Rectal smooth muscle tissue (tissue), 1 donor: ENCODE results near the gene ACTG1.

Experiments used
- H3K27ac ChIP-seq: one replicate; pipeline ENCODE4 v1.7.0; 2013; ENCODE audit warnings: low read depth, low read length, inconsistent platforms
- H3K27me3 ChIP-seq: one replicate; pipeline ENCODE4 v1.7.0; 2013; ENCODE audit warnings: low read length; ENCODE audit not compliant: control insufficient read depth, insufficient read depth
- H3K36me3 ChIP-seq: one replicate; pipeline ENCODE4 v1.7.0; 2013; ENCODE audit warnings: low read length; ENCODE audit not compliant: control insufficient read depth, insufficient read depth
- H3K4me1 ChIP-seq: one replicate; pipeline ENCODE4 v1.7.0; 2013; ENCODE audit warnings: low read length; ENCODE audit not compliant: control insufficient read depth, insufficient read depth
- H3K4me3 ChIP-seq: one replicate; pipeline ENCODE4 v1.7.0; 2013; ENCODE audit warnings: low read length
- H3K9ac ChIP-seq: one replicate; pipeline ENCODE4 v1.7.0; 2013; ENCODE audit warnings: low read length

Gene ACTG1

GRCh38 chr17:81491761-81492160 is 20.8 kb downstream of the ACTG1 start:
- Histone ChIP-seq H3K4me1 (no peaks in the 10 kb centered on the region), H3K36me3 (no peaks in the 10 kb centered on the region), H3K4me3 (no peak overlapping the region), H3K27me3 (no peaks in the 10 kb centered on the region), H3K27ac (no peak overlapping the region), H3K9ac (no peak overlapping the region)

- no peaks in the 10 kb centered on the region for H3K4me1 ChIP-seq
- no peaks in the 10 kb centered on the region for H3K36me3 ChIP-seq
- H3K4me3 ChIP-seq = no peak overlapping the region
- no peak overlapping the region for H3K9ac ChIP-seq
- H3K27ac ChIP-seq = no peak overlapping the region
- no peaks in the 10 kb centered on the region for H3K27me3 ChIP-seq
Observed at GRCh38 chr17:81491181-81491581, 21.4 kb downstream of the ACTG1 start.

GRCh38 chr17:81489998-81490992 is 22.3 kb downstream of the ACTG1 start:
- Histone ChIP-seq H3K27ac (no peak overlapping the region), H3K9ac (no peak overlapping the region), H3K27me3 (no peaks in the 10 kb centered on the region), H3K4me1 (no peaks in the 10 kb centered on the region), H3K36me3 (no peaks in the 10 kb centered on the region), H3K4me3 (no peak overlapping the region)

GRCh38 chr17:81489012-81489997 is 23.3 kb downstream of the ACTG1 start:
- Histone ChIP-seq H3K27ac (no peak overlapping the region), H3K4me3 (no peak overlapping the region), H3K4me1 (no peaks in the 10 kb centered on the region), H3K36me3 (no peaks in the 10 kb centered on the region), H3K27me3 (no peaks in the 10 kb centered on the region), H3K9ac (no peak overlapping the region)

- Histone ChIP-seq H3K36me3 (no peaks in the 10 kb centered on the region), H3K4me3 (peak overlapping the region; percentile 73), H3K9ac (peak overlapping the region; percentile 75), H3K4me1 (peaks cover 2% of the 10 kb centered on the region), H3K27me3 (no peaks in the 10 kb centered on the region), H3K27ac (peak overlapping the region; percentile 86)
Observed at GRCh38 chr17:81488276-81488860, 24.2 kb downstream of the ACTG1 start.

- Histone ChIP-seq H3K36me3 (no peaks in the 10 kb centered on the region), H3K9ac (peak overlapping the region; percentile 75), H3K4me1 (peaks cover 2% of the 10 kb centered on the region), H3K27me3 (no peaks in the 10 kb centered on the region), H3K27ac (peak overlapping the region; percentile 86), H3K4me3 (peak overlapping the region; percentile 73)
Observed at GRCh38 chr17:81487487-81488275, 24.9 kb downstream of the ACTG1 start.

- Histone ChIP-seq H3K27me3 (no peaks in the 10 kb centered on the region), H3K36me3 (no peaks in the 10 kb centered on the region), H3K4me3 (peak overlapping the region; percentile 67), H3K4me1 (peaks cover 2% of the 10 kb centered on the region), H3K9ac (no peak overlapping the region), H3K27ac (no peak overlapping the region)
Observed at GRCh38 chr17:81487089-81487486, 25.5 kb downstream of the ACTG1 start.

- H3K9ac ChIP-seq = no peak overlapping the region
- H3K36me3 ChIP-seq = no peaks in the 10 kb centered on the region
- no peak overlapping the region for H3K4me3 ChIP-seq
- H3K4me1 ChIP-seq = peaks cover 2% of the 10 kb centered on the region
- no peaks in the 10 kb centered on the region for H3K27me3 ChIP-seq
- no peak overlapping the region for H3K27ac ChIP-seq
Observed at GRCh38 chr17:81486199-81486810, 26.3 kb downstream of the ACTG1 start.

- Histone ChIP-seq H3K36me3 (no peaks in the 10 kb centered on the region), H3K4me1 (peaks cover 2% of the 10 kb centered on the region), H3K27ac (no peak overlapping the region), H3K27me3 (peaks cover 10% of the 10 kb centered on the region), H3K9ac (no peak overlapping the region), H3K4me3 (peak overlapping the region; percentile 54)
Observed at GRCh38 chr17:81484195-81484979, 28.2 kb downstream of the ACTG1 start.

GRCh38 chr17:81483862-81484194 is 28.8 kb downstream of the ACTG1 start:
- Histone ChIP-seq H3K27ac (no peak overlapping the region), H3K4me1 (peaks cover 2% of the 10 kb centered on the region), H3K9ac (no peak overlapping the region), H3K36me3 (no peaks in the 10 kb centered on the region), H3K27me3 (peaks cover 12% of the 10 kb centered on the region), H3K4me3 (peak overlapping the region; percentile 38)
